Kidney capillary endothelial cell (primary cell): ENCODE results near the gene ANKRA2.

Source experiments
- DNase-seq: peaks from one replicate; pipeline ENCODE4 v3.0.0-alpha.2; 2018; ENCODE audit warnings: low spot score

Gene ANKRA2

GRCh38 chr5:73565139-73565968 lies at the start of gene ANKRA2, which contains the start of gene UTP15:
ANKRA2 (minus strand) TSS chr5:73565639; CDS start chr5:73562881, 2,758 bp downstream.
UTP15 (plus strand) TSS chr5:73565743; CDS start chr5:73567345, 1,602 bp downstream.
- DNase-seq = peak; percentile 97

GRCh38 chr5:73615085-73615484 lies 49.6 kb upstream of the ANKRA2 start:
- no peak for DNase-seq

- no peak for DNase-seq
Measured at GRCh38 chr5:73612799-73613198, 47.4 kb upstream of the ANKRA2 start.

GRCh38 chr5:73607228-73607627 lies 41.8 kb upstream of the ANKRA2 start:
- no peak for DNase-seq

GRCh38 chr5:73606206-73606753 lies 40.8 kb upstream of the ANKRA2 start:
- DNase-seq = no peak

- DNase-seq = no peak
Measured at GRCh38 chr5:73605223-73606087, 40.0 kb upstream of the ANKRA2 start.

GRCh38 chr5:73603998-73604397 lies 38.6 kb upstream of the ANKRA2 start:
- no peak for DNase-seq

- no peak for DNase-seq
Measured at GRCh38 chr5:73599380-73599779, 33.9 kb upstream of the ANKRA2 start.

- DNase-seq = no peak
Measured at GRCh38 chr5:73596705-73597328, 31.4 kb upstream of the ANKRA2 start.

GRCh38 chr5:73592551-73592950 lies 27.1 kb upstream of the ANKRA2 start:
- DNase-seq = no peak

- no peak for DNase-seq
Measured at GRCh38 chr5:73591698-73592501, 26.5 kb upstream of the ANKRA2 start.

- peak; percentile 83 for DNase-seq
Measured at GRCh38 chr5:73591102-73591695, 25.8 kb upstream of the ANKRA2 start.

- no peak for DNase-seq
Measured at GRCh38 chr5:73587923-73588322, 22.5 kb upstream of the ANKRA2 start.

- DNase-seq = no peak
Measured at GRCh38 chr5:73582285-73583145, 17.1 kb upstream of the ANKRA2 start.

- no peak for DNase-seq
Measured at GRCh38 chr5:73565969-73566547, 619 bp upstream of the ANKRA2 start.

GRCh38 chr5:73564675-73565074 lies 764 bp downstream of the ANKRA2 start:
- DNase-seq = peak; percentile 7

GRCh38 chr5:73564018-73564417 lies 1.4 kb downstream of the ANKRA2 start:
- no peak for DNase-seq

GRCh38 chr5:73558950-73559349 lies 6.5 kb downstream of the ANKRA2 start:
- DNase-seq = no peak

GRCh38 chr5:73552642-73553041 lies 12.8 kb downstream of the ANKRA2 start:
- no peak for DNase-seq

GRCh38 chr5:73550016-73550415 lies 15.4 kb downstream of the ANKRA2 start:
- no peak for DNase-seq
